Upper lobe of left lung (tissue), 4 donors: ENCODE measurements around the gene EHD2.

ENCODE experiments used
- POLR2A ChIP-seq, 4 donors: fragments of 450-650 bp; IDR thresholded peaks; one replicate each; pipeline ENCODE4 v1.5.1; 2016 to 2017; ENCODE audit warnings: antibody characterized with exemption in 4 of 4, mild to moderate bottlenecking in 2 of 4
- TF ChIP-seq, protein P1 (sequence below), 6 experiments: fragments of 450-650 bp in 4 of 6; fragments of 200-600 bp in 2 of 6; sonication (generic) in 2 of 6; IDR thresholded peaks; one replicate each; pipeline ENCODE4 v1.5.1; 2016 to 2019; ENCODE audit warnings: antibody characterized with exemption in 6 of 6

DNA sequence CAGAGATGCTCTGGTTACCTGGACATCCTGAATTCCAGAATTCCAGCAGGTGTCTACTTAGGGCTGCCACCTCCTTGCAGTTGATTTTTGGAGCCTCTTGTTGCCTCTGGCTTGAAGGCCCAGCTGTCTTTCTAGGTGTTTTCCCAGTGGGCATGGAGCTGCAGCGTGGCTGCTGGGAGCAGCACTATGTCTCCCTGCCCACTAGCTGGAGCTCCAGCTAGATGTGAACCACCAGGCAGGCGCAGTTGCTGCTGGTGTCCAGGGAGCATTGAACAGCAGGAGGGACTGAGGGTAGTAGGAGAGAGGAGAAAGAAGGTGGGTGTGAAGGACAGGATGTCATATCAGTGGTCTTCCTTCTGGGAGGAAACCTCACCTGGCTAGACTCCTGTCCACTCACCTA, 55.4 kb downstream of the EHD2 start:
- TF ChIP-seq, protein P1, sequence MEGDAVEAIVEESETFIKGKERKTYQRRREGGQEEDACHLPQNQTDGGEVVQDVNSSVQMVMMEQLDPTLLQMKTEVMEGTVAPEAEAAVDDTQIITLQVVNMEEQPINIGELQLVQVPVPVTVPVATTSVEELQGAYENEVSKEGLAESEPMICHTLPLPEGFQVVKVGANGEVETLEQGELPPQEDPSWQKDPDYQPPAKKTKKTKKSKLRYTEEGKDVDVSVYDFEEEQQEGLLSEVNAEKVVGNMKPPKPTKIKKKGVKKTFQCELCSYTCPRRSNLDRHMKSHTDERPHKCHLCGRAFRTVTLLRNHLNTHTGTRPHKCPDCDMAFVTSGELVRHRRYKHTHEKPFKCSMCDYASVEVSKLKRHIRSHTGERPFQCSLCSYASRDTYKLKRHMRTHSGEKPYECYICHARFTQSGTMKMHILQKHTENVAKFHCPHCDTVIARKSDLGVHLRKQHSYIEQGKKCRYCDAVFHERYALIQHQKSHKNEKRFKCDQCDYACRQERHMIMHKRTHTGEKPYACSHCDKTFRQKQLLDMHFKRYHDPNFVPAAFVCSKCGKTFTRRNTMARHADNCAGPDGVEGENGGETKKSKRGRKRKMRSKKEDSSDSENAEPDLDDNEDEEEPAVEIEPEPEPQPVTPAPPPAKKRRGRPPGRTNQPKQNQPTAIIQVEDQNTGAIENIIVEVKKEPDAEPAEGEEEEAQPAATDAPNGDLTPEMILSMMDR (IDR thresholded peaks at IDR 0.05): no peak
- TF ChIP-seq POLR2A (IDR thresholded peaks at IDR 0.05): no peak
